ENCODE measurements around the gene ASTL. TPM values are rescaled to one million over a fixed set of nuclear protein-coding genes. Genes with fewer than 3 reads are reported as not detected.

The ASTL gene
- total RNA-seq, 3 donors from 2014 or later (not counting 1 experiment from before 2014, with no cell fraction given): 5.5 to 11.3 (median 8.8) TPM

DNA sequence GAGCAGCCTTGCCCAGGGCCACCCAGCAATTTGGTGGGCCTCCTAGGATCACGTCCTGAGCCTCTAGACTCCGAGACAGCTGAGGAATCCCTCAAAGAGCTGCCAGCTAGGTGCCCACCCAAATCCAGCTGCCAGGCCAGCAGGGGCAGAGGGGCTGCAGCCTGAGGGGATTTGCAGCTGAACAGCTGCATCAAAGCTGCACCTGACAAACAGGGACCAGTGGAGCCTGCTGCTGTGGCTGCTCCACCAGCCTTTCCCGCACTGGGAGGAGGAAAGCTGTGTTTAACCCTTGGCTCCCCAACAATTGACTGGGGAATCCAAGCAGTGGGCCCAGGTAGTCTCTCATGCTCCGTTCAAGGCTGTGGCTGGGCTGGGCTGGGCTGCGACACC is 30.2 kb downstream of the ASTL start:
- Mint-ChIP-seq H3K4me3 (no peak overlapping the region), H3K27me3 (ENCODE audit: low read depth in 2 of 2) (peaks cover 0 to 3% of the 10 kb centered on the region in 2 donors), H3K4me1 (no peaks in the 10 kb centered on the region), H3K9me3 (peaks cover 0 to 3% of the 10 kb centered on the region in 2 donors), H3K36me3 (no peaks in the 10 kb centered on the region), H3K27ac (no peak overlapping the region)
- no peak for ATAC-seq
- DNase-seq: no peak
- intact Hi-C loops (cut with micrococcal nuclease): no loop called here
- TF ChIP-seq, protein P1, sequence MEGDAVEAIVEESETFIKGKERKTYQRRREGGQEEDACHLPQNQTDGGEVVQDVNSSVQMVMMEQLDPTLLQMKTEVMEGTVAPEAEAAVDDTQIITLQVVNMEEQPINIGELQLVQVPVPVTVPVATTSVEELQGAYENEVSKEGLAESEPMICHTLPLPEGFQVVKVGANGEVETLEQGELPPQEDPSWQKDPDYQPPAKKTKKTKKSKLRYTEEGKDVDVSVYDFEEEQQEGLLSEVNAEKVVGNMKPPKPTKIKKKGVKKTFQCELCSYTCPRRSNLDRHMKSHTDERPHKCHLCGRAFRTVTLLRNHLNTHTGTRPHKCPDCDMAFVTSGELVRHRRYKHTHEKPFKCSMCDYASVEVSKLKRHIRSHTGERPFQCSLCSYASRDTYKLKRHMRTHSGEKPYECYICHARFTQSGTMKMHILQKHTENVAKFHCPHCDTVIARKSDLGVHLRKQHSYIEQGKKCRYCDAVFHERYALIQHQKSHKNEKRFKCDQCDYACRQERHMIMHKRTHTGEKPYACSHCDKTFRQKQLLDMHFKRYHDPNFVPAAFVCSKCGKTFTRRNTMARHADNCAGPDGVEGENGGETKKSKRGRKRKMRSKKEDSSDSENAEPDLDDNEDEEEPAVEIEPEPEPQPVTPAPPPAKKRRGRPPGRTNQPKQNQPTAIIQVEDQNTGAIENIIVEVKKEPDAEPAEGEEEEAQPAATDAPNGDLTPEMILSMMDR (IDR thresholded peaks at IDR 0.05): no peak
- H3K4me3 ChIP-seq (ENCODE audit: low read length): no peak overlapping the region
- no peaks in the 10 kb centered on the region for H3K36me3 ChIP-seq (ENCODE audit: control insufficient read depth, insufficient read depth, low read length)
- no peaks in the 10 kb centered on the region for H3K4me1 ChIP-seq (ENCODE audit: control insufficient read depth, insufficient read depth, low read length)
- WGBS (ENCODE audit: insufficient coverage): 58% methylated on average over 4 of the region's 5 CpGs
- H3K9me3 ChIP-seq (ENCODE audit: control insufficient read depth, insufficient read depth, low read length): peaks cover 18% of the 10 kb centered on the region
- no peak overlapping the region for H3K27ac ChIP-seq (ENCODE audit: low read length)
- no peaks in the 10 kb centered on the region for H3K27me3 ChIP-seq (ENCODE audit: control insufficient read depth, insufficient read depth, low read length)

DNA sequence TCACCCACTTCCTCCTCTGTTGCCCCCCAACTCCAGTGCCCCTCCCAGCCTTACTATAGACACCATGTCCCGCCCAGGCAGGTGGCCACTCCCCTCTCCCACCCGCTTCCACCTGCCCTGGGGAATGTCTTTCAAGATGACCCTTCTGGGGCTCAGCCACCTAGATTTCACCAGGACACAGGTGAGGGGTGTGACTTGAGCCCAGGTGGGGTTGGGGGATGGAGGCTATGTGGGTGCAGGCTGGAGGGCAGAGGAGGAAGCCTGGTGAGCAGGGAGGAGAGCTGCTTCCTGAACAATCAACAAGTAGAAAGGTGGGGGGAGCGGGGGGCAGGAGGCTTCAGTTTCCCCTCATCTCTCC is 30.6 kb downstream of the ASTL start:
- no peaks in the 10 kb centered on the region for H3K36me3 ChIP-seq (ENCODE audit: control insufficient read depth, insufficient read depth, low read length)
- Mint-ChIP-seq H3K4me3 (no peak overlapping the region), H3K27ac (no peak overlapping the region), H3K4me1 (no peaks in the 10 kb centered on the region), H3K36me3 (no peaks in the 10 kb centered on the region), H3K9me3 (peaks cover 0 to 3% of the 10 kb centered on the region in 2 donors), H3K27me3 (ENCODE audit: low read depth in 2 of 2) (peaks cover 0 to 3% of the 10 kb centered on the region in 2 donors)
- WGBS (ENCODE audit: insufficient coverage): 79% methylated on average over 2 of the region's 3 CpGs
- no peak overlapping the region for H3K4me3 ChIP-seq (ENCODE audit: low read length)
- DNase-seq (no peak), ATAC-seq (no peak)
- intact Hi-C loops (cut with micrococcal nuclease): no loop called here
- no peaks in the 10 kb centered on the region for H3K4me1 ChIP-seq (ENCODE audit: control insufficient read depth, insufficient read depth, low read length)
- TF ChIP-seq, protein P1 (IDR thresholded peaks at IDR 0.05): no peak
- peaks cover 18% of the 10 kb centered on the region for H3K9me3 ChIP-seq (ENCODE audit: control insufficient read depth, insufficient read depth, low read length)
- H3K27ac ChIP-seq (ENCODE audit: low read length): no peak overlapping the region
- H3K27me3 ChIP-seq (ENCODE audit: control insufficient read depth, insufficient read depth, low read length): no peaks in the 10 kb centered on the region

DNA sequence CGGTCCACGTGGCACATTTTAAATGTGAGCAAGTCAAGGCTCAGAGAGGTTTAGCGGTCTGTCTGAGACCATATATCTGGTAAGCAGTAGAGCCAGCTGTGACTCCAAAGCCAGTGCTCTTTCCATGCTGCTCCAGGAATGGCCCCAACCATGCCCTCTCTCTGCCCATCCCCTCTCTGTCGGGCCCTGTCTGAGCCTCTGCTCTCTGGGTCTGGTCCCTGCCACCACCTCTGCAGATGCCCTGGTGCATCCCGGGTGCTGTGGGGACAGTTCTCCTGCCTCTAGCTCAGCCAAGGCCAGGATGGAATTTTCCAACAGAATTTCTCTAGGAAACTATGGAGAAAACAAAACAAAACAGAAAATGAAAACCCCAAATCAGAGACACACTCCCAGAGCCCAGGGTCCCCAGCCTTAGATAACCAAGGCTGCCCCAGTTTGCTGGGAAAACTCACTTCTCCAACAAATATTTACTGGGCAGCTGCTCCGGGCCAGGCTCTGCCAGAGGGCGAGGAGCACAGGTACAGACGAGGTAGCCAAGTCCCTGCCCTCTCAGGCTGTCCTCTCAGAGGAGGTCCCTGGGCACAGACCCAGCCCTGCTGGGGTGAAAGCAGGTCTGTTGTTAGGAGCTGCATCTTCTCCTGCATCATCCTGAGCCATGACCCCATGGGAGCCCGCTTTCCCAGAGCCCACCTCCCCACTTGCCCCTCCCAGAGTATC is 31.2 kb downstream of the ASTL start:
- no peak overlapping the region for H3K4me3 Mint-ChIP-seq
- no peaks in the 10 kb centered on the region for H3K4me1 Mint-ChIP-seq
- no peak overlapping the region for H3K27ac ChIP-seq (ENCODE audit: low read length)
- no peak for ATAC-seq
- no peak for DNase-seq
- TF ChIP-seq, protein P1 (IDR thresholded peaks at IDR 0.05): no peak
- peaks cover 0 to 3% of the 10 kb centered on the region in 2 donors for H3K9me3 Mint-ChIP-seq
- no peaks in the 10 kb centered on the region for H3K36me3 ChIP-seq (ENCODE audit: control insufficient read depth, insufficient read depth, low read length)
- H3K36me3 Mint-ChIP-seq: no peaks in the 10 kb centered on the region
- H3K27ac Mint-ChIP-seq: no peak overlapping the region
- intact Hi-C loops (cut with micrococcal nuclease): no loop called here
- peaks cover 18% of the 10 kb centered on the region for H3K9me3 ChIP-seq (ENCODE audit: control insufficient read depth, insufficient read depth, low read length)
- no peak overlapping the region for H3K4me3 ChIP-seq (ENCODE audit: low read length)
- H3K27me3 Mint-ChIP-seq (ENCODE audit: low read depth in 2 of 2): peaks cover 0 to 3% of the 10 kb centered on the region in 2 donors
- no peaks in the 10 kb centered on the region for H3K27me3 ChIP-seq (ENCODE audit: control insufficient read depth, insufficient read depth, low read length)
- no peaks in the 10 kb centered on the region for H3K4me1 ChIP-seq (ENCODE audit: control insufficient read depth, insufficient read depth, low read length)
- WGBS (ENCODE audit: insufficient coverage): 83% methylated on average over 9 of the region's 9 CpGs

All from natural killer cell (primary cell).